A673 (cell line): ENCODE data around the gene ETFDH. TPM values are rescaled to one million over a fixed set of nuclear protein-coding genes. Genes with fewer than 3 reads are reported as not detected.
A peak's percentile ranks its signal among the peaks of the same experiment; 100 is the strongest.

Source experiments
- BruUV-seq: library from RNA; stranded (reverse); fragments of 400-500 nt; replicated peaks from 2 replicates; lab custom pipeline; 2021; lab: Mats Ljungman, UMichigan
- CTCF ChIA-PET: fragments of 300-600 bp; sonication (Branson Sonifier 250); formaldehyde crosslinking; loops from one replicate; lab custom pipeline; 2022; ENCODE audit warnings: antibody characterized with exemption; lab: Charles Lee
- POLR2A ChIA-PET: fragments of 300-600 bp; sonication (Branson Sonifier 250); formaldehyde crosslinking; loops from one replicate; lab custom pipeline; 2022; ENCODE audit warnings: antibody characterized with exemption; ENCODE audit not compliant: low non-redundant PET; lab: Charles Lee
- DNase-seq: peaks from one replicate; pipeline ENCODE4 v3.0.0-alpha.2; 2015; ENCODE audit warnings: low spot score
- H3K27ac ChIP-seq: fragments of 200-600 bp; sonication (generic); 2 replicates; pipeline ENCODE4 v1.5.1; 2016; ENCODE audit warnings: mixed run types, low read depth, mild to moderate bottlenecking, mixed read lengths, antibody characterized with exemption, low read length; ENCODE audit not compliant: poor library complexity, severe bottlenecking
- H3K27me3 ChIP-seq: fragments of 200-600 bp; sonication (generic); replicated peaks from 2 replicates; pipeline ENCODE4 v1.6.1; 2017; ENCODE audit warnings: mixed run types, low read depth, mild to moderate bottlenecking, mixed read lengths, antibody characterized with exemption, low read length; ENCODE audit not compliant: insufficient read depth, poor library complexity
- H3K36me3 ChIP-seq: fragments of 200-600 bp; sonication (generic); 2 replicates; pipeline ENCODE4 v1.6.1; 2016; ENCODE audit warnings: mixed run types, mild to moderate bottlenecking, mixed read lengths, antibody characterized with exemption, low read length; ENCODE audit not compliant: insufficient read depth, poor library complexity, severe bottlenecking
- H3K4me1 ChIP-seq: fragments of 200-600 bp; sonication (generic); 2 replicates; pipeline ENCODE4 v1.6.1; 2017; ENCODE audit warnings: mixed run types, mild to moderate bottlenecking, mixed read lengths, antibody characterized with exemption, low read length; ENCODE audit not compliant: insufficient read depth, poor library complexity, severe bottlenecking
- H3K4me3 ChIP-seq: fragments of 200-600 bp; sonication (generic); 2 replicates; pipeline ENCODE4 v1.5.1; 2016; ENCODE audit warnings: low read depth, mixed run types, mild to moderate bottlenecking, mixed read lengths, low read length; ENCODE audit not compliant: poor library complexity, severe bottlenecking
- H3K9me3 ChIP-seq: fragments of 200-600 bp; sonication (generic); 2 replicates; pipeline ENCODE4 v1.6.1; 2016; ENCODE audit warnings: mixed run types, low read depth, mild to moderate bottlenecking, mixed read lengths, antibody characterized with exemption, low read length; ENCODE audit not compliant: poor library complexity, severe bottlenecking
- EZH2 ChIP-seq: fragments of 200-600 bp; sonication (generic); IDR thresholded peaks from 2 replicates; pipeline ENCODE4 v1.6.1; 2017; ENCODE audit warnings: borderline replicate concordance, low read depth, mild to moderate bottlenecking, mixed read lengths, antibody characterized with exemption, low read length; ENCODE audit not compliant: poor library complexity, severe bottlenecking
- intact Hi-C: fragments of 100-400 bp; cut with micrococcal nuclease; formaldehyde crosslinking; loops from one replicate; pipeline ENCODE4 v1.10.0; 2022; ENCODE audit not compliant: unreplicated experiment
- total RNA-seq: library from RNA; stranded (reverse); gene quantifications from 2 replicates; pipeline ENCODE4 v1.2.3, GENCODE V29; 2021
- TF ChIP-seq, protein P1 (sequence below): fragments of 300-800, 200-600 bp; sonication (generic); conservative IDR thresholded peaks from 2 replicates; pipeline ENCODE4 v1.5.1; 2017; ENCODE audit warnings: low read depth, mild to moderate bottlenecking, antibody characterized with exemption, low read length, moderate library complexity, mixed read lengths

The ETFDH gene
- total RNA-seq, 1 experiment from 2014 or later, result 39.0 TPM

DNA sequence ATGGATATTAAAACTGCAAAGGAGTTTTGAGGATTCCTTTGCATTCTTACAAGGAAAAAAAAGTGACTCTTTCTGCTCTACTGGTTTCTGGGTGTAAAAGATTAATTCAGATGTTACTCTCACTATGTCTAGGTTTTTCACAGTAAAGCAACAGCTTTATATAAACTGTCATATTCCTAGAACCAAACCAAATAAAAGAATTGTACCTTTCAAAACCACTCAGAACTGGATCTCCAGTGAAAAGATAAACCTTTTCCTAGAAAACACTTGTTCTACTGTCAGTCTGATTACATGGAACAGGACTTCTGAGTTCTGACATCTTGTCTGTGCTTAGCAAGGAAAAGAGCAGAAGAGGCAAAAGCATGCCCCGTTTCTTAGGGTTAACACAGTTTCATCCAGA is 56.1 kb downstream of the ETFDH start:
- Histone ChIP-seq H3K36me3 (no peaks in the 10 kb centered on the region), H3K27me3 (peaks cover 22% of the 10 kb centered on the region), H3K27ac (no peak overlapping the region), H3K9me3 (no peaks in the 10 kb centered on the region), H3K4me3 (no peak overlapping the region), H3K4me1 (no peaks in the 10 kb centered on the region)
- DNase-seq, result no peak
- BruUV-seq, result no TSS peak
- TF ChIP-seq EZH2, result no peak
- TF ChIP-seq, protein P1, sequence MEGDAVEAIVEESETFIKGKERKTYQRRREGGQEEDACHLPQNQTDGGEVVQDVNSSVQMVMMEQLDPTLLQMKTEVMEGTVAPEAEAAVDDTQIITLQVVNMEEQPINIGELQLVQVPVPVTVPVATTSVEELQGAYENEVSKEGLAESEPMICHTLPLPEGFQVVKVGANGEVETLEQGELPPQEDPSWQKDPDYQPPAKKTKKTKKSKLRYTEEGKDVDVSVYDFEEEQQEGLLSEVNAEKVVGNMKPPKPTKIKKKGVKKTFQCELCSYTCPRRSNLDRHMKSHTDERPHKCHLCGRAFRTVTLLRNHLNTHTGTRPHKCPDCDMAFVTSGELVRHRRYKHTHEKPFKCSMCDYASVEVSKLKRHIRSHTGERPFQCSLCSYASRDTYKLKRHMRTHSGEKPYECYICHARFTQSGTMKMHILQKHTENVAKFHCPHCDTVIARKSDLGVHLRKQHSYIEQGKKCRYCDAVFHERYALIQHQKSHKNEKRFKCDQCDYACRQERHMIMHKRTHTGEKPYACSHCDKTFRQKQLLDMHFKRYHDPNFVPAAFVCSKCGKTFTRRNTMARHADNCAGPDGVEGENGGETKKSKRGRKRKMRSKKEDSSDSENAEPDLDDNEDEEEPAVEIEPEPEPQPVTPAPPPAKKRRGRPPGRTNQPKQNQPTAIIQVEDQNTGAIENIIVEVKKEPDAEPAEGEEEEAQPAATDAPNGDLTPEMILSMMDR, result no peak
- intact Hi-C loops, result no loop called here
- ChIA-PET POLR2A (no interaction called here), CTCF (no interaction called here)

GRCh38 chr4:158729716-158730559 is 57.8 kb downstream of the ETFDH start:
- BruUV-seq, result no TSS peak
- ChIA-PET CTCF (no interaction called here), POLR2A (interaction anchor here (0.6 kb wide), 1 partner anchor 1040 kb away, joined by 3 read pairs; no protein-coding TSS in a partner anchor)
- H3K9me3 ChIP-seq, result no peaks in the 10 kb centered on the region
- H3K27ac ChIP-seq, result no peak overlapping the region
- peak; percentile 82 for DNase-seq
- intact Hi-C loops, result loop anchor here (1.0 kb wide), 4 partner anchors 121 to 716 kb away; no protein-coding TSS in a partner anchor
- peaks cover 22% of the 10 kb centered on the region for H3K27me3 ChIP-seq
- no peaks in the 10 kb centered on the region for H3K36me3 ChIP-seq
- no peak for TF ChIP-seq EZH2
- TF ChIP-seq, protein P1, result peak; percentile 90
- no peaks in the 10 kb centered on the region for H3K4me1 ChIP-seq
- no peak overlapping the region for H3K4me3 ChIP-seq

DNA sequence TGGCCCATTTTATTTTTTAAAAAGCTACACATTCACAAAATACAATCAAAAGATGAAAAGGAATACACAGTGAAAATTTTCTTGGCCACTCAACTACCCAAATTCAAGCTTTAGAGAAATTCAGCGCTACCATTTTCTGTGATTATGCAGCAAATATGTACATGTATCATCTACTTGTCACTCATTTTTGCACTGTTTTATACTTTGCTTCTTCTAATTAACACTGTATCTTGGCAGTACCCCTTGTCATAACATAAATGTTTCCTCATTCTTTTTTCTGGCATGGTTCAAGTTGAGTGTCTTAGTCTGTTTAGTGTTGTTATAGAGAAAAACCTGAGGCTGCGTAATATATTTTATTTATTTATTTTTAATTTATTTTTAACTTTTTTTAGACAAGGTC is 66.8 kb downstream of the ETFDH start:
- H3K4me1 ChIP-seq, result no peaks in the 10 kb centered on the region
- no peaks in the 10 kb centered on the region for H3K27me3 ChIP-seq
- intact Hi-C loops, result no loop called here
- no TSS peak for BruUV-seq
- CTCF ChIA-PET, result no interaction called here
- no peak overlapping the region for H3K27ac ChIP-seq
- no peaks in the 10 kb centered on the region for H3K9me3 ChIP-seq
- TF ChIP-seq, protein P1, result no peak
- TF ChIP-seq EZH2, result no peak
- no peaks in the 10 kb centered on the region for H3K36me3 ChIP-seq
- POLR2A ChIA-PET, result no interaction called here
- H3K4me3 ChIP-seq, result no peak overlapping the region
- DNase-seq, result no peak
